GM12878 (cell line): ENCODE results near the gene RHOG. TPM values are rescaled to one million over a fixed set of nuclear protein-coding genes. Genes with fewer than 3 reads are reported as not detected.

Experiments
- BACH1 ChIP-seq: fragments of 450-650 bp; IDR thresholded peaks from 2 replicates; pipeline ENCODE4 v1.6.1; 2017; ENCODE audit warnings: mild to moderate bottlenecking, borderline replicate concordance
- CREB1 ChIP-seq: IDR thresholded peaks from 2 replicates; pipeline ENCODE4 v1.6.1; 2012; ENCODE audit warnings: low read depth, mild to moderate bottlenecking, inconsistent platforms
- CREM ChIP-seq: IDR thresholded peaks from 2 replicates; pipeline ENCODE4 v1.6.1; 2014; ENCODE audit warnings: antibody characterized with exemption, low read depth
- GATAD2B ChIP-seq: fragments of 450-650 bp; conservative IDR thresholded peaks from 2 replicates; pipeline ENCODE4 v1.6.1; 2017; ENCODE audit warnings: low read depth, mild to moderate bottlenecking, moderate library complexity
- KLF5 ChIP-seq: fragments of 450-650 bp; IDR thresholded peaks from 2 replicates; pipeline ENCODE4 v1.6.1; 2014; ENCODE audit warnings: mild to moderate bottlenecking; ENCODE audit not compliant: partially characterized antibody
- MYB ChIP-seq: fragments of 150-350 bp; IDR thresholded peaks from 2 replicates; pipeline ENCODE4 v1.6.1; 2014; ENCODE audit warnings: mild to moderate bottlenecking, low read depth, low read length, borderline replicate concordance
- NFYB ChIP-seq: IDR thresholded peaks from 2 replicates; pipeline ENCODE4 v1.6.1; 2011; ENCODE audit warnings: low read depth, mild to moderate bottlenecking, low read length, improper control_type of control experiment, moderate library complexity; ENCODE audit not compliant: insufficient read depth
- PAX5 ChIP-seq: IDR thresholded peaks from 2 replicates; pipeline ENCODE4 v1.6.1; 2011; ENCODE audit warnings: low read depth, low read length, borderline replicate concordance
- TAF1 ChIP-seq: IDR thresholded peaks from 2 replicates; pipeline ENCODE4 v1.6.1; 2011; ENCODE audit warnings: mild to moderate bottlenecking, low read depth, low read length, borderline replicate concordance
- ZNF384 ChIP-seq: IDR thresholded peaks from 2 replicates; pipeline ENCODE4 v1.6.1; 2012; ENCODE audit warnings: low read depth, mild to moderate bottlenecking, low read length, improper control_type of control experiment, borderline replicate concordance
- ZNF592 ChIP-seq: fragments of 450-650 bp; IDR thresholded peaks from 2 replicates; pipeline ENCODE4 v1.6.1; 2017; ENCODE audit warnings: mild to moderate bottlenecking, moderate library complexity
- ZNF687 ChIP-seq: fragments of 450-650 bp; IDR thresholded peaks from 2 replicates; pipeline ENCODE4 v1.6.1; 2017; ENCODE audit warnings: mild to moderate bottlenecking, moderate library complexity
- polyA plus RNA-seq, 11 experiments: library from polyadenylated mRNA; depleted of rRNA in 4 of 11; unstranded in 6 of 11; stranded (reverse) in 5 of 11; fragments of >200 nt; fragmentation: Nextera tagmentation in 4 of 11; fragmentation: Illumina TruSeq in 1 of 11; extraction: Ambion mirVana in 4 of 11; extraction: Trizol in 1 of 11; gene quantifications; 1 replicate in 1 of 11; 2 replicates in 10 of 11; pipeline versions ENCODE4 v1.2.1 to v1.2.3, GENCODE V29; 2011 to 2016; ENCODE audit warnings: inconsistent platforms in 2 of 11, missing spikeins in 2 of 11, low read depth in 1 of 11
- total RNA-seq, 4 experiments: library from RNA; depleted of rRNA in 3 of 4; stranded (reverse); fragments of >200 nt in 3 of 4; fragmentation: Illumina TruSeq in 1 of 4; extraction: Trizol in 1 of 4; gene quantifications; 2 replicates each; pipeline versions ENCODE4 v1.2.1 to v1.2.3, GENCODE V29; 2013 to 2021
- TF ChIP-seq, protein P1 (sequence below): fragments of 450-650 bp; IDR thresholded peaks from 2 replicates; pipeline ENCODE4 v1.6.1; 2017; ENCODE audit warnings: antibody characterized with exemption, mild to moderate bottlenecking, moderate library complexity
- TF ChIP-seq, protein P2 (sequence below): IDR thresholded peaks from 2 replicates; pipeline ENCODE4 v1.6.1; 2012; ENCODE audit warnings: low read depth, low read length, improper control_type of control experiment
- TF ChIP-seq, protein P3 (sequence below): IDR thresholded peaks from 2 replicates; pipeline ENCODE4 v1.6.1; 2011; ENCODE audit warnings: borderline replicate concordance, low read depth, mild to moderate bottlenecking, moderate library complexity, mixed read lengths, low read length; ENCODE audit not compliant: insufficient read depth; ENCODE audit errors: extremely low read length

The RHOG gene
- total and polyA plus RNA-seq, 10 of the 15 experiments (the other 5 are each of a cell fraction or from before 2014, with no cell fraction given): 16.0 to 172 (median 94.8) TPM

GRCh38 chr11:3854977-3855807, 14.4 kb upstream of the RHOG start, which contains the start of gene STIM1 (continued):
- TF ChIP-seq, protein P1, sequence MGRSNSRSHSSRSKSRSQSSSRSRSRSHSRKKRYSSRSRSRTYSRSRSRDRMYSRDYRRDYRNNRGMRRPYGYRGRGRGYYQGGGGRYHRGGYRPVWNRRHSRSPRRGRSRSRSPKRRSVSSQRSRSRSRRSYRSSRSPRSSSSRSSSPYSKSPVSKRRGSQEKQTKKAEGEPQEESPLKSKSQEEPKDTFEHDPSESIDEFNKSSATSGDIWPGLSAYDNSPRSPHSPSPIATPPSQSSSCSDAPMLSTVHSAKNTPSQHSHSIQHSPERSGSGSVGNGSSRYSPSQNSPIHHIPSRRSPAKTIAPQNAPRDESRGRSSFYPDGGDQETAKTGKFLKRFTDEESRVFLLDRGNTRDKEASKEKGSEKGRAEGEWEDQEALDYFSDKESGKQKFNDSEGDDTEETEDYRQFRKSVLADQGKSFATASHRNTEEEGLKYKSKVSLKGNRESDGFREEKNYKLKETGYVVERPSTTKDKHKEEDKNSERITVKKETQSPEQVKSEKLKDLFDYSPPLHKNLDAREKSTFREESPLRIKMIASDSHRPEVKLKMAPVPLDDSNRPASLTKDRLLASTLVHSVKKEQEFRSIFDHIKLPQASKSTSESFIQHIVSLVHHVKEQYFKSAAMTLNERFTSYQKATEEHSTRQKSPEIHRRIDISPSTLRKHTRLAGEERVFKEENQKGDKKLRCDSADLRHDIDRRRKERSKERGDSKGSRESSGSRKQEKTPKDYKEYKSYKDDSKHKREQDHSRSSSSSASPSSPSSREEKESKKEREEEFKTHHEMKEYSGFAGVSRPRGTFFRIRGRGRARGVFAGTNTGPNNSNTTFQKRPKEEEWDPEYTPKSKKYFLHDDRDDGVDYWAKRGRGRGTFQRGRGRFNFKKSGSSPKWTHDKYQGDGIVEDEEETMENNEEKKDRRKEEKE: no peak
- TF ChIP-seq PAX5: peak; percentile 56
- TF ChIP-seq BACH1: peak; percentile 45; the same call in 1 of the 2 replicates
- peak; percentile 45; the same call in 1 of the 2 replicates for TF ChIP-seq NFYB
- TF ChIP-seq ZNF592: peak; percentile 66; the same call in 1 of the 2 replicates
- peak; percentile 81 for TF ChIP-seq CREB1
- TF ChIP-seq, protein P2, sequence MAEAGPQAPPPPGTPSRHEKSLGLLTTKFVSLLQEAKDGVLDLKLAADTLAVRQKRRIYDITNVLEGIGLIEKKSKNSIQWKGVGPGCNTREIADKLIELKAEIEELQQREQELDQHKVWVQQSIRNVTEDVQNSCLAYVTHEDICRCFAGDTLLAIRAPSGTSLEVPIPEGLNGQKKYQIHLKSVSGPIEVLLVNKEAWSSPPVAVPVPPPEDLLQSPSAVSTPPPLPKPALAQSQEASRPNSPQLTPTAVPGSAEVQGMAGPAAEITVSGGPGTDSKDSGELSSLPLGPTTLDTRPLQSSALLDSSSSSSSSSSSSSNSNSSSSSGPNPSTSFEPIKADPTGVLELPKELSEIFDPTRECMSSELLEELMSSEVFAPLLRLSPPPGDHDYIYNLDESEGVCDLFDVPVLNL: peak; percentile 77
- TF ChIP-seq, protein P3, sequence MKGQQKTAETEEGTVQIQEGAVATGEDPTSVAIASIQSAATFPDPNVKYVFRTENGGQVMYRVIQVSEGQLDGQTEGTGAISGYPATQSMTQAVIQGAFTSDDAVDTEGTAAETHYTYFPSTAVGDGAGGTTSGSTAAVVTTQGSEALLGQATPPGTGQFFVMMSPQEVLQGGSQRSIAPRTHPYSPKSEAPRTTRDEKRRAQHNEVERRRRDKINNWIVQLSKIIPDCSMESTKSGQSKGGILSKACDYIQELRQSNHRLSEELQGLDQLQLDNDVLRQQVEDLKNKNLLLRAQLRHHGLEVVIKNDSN: peak; percentile 5
- TF ChIP-seq KLF5: peak; percentile 48
- peak; percentile 66 for TF ChIP-seq CREM
- no peak for TF ChIP-seq ZNF687
- TF ChIP-seq MYB: no peak
- no peak for TF ChIP-seq TAF1
- peak; percentile 58; the same call in 1 of the 2 replicates for TF ChIP-seq GATAD2B
- TF ChIP-seq ZNF384: no peak
